Frontal cortex (tissue), 4 donors: Measurements from ENCODE around the gene MOSPD3. TPM values are rescaled to one million over a fixed set of nuclear protein-coding genes. Genes with fewer than 3 reads are reported as not detected.

Experiments
- DNase-seq, 2 donors: peaks; one replicate each; pipeline ENCODE4 v3.0.0; 2012; ENCODE audit warnings: low spot score in 2 of 2
- FAIRE-seq: peaks from 2 replicates; lab custom pipeline; 2012; peaks lifted over from hg19 to GRCh38; lab: Jason Lieb, UNC
- total RNA-seq: library from RNA; depleted of rRNA; stranded (reverse); fragments of >200 nt; gene quantifications from one replicate; pipeline ENCODE4 v1.2.3, GENCODE V29; 2014
- donor health status: control.
- donor health status: control.
- donor health status: control.

The MOSPD3 gene
- total RNA-seq, 1 donor from 2014 or later, result 9.0 TPM

DNA sequence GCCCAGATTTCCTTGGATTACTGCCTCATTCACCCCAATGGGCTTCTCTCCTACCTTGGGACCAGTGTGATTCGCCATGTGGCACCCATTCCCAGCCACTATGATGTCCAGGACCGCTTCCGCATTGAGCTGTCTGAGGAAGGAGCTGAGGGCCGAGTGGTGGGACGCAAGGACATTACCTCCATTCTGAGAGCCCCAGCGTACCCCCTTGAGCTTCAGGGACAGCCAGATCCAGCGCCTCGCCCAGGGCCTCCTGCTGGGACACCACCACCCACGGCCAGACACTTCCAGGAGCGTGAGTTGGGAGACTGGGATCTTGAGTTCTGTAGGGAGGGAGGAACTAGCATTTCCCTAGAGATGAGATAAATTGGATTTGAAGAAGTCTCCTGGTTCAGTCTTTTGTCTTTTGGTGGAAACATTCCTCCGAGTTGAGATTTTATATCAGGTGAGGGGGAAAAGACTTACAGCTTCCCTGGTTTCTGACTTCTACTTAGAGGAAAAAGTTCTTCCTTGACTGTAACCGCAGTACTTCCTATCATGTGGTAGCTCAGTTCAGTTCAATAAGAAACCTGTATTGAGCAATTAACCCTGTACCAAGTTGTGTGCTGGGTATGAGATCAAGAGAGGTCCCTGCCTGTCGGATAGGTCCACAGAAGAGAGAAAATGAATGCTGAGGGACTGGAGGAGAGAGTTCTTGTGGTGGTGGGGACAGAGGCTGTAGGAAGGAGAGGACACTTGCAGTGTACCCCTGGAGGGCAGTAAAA is 1.3 kb downstream of the MOSPD3 start:
- DNase-seq, result no peak
- FAIRE-seq, result no peak

DNA sequence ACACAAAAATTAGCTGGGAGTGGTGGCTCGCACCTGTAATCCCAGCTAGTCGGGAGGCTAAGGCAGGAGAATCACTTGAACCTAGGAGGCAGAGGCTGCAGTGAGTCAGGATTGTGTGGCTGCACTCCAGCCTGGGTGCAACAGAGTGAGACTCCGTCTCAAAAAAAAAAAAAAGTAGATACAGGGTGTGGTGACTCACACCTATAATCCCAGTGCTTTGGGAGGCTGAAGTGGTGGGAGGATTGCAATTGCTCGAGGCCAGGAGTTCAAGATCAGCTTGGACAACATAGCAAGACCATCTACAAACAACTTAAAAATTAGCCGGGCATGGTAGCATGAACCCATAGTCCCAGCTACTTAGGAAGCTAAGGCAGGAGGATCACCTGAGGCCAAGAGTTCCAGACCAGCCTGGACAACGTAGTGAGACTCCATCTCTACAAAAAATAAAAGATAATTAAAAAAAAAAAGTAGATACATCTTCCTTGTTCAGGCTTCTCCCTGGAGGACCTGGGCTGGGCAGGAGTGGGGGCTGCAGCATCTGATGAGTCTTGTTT is 2.0 kb downstream of the MOSPD3 start:
- FAIRE-seq (no peak), DNase-seq (no peak)

DNA sequence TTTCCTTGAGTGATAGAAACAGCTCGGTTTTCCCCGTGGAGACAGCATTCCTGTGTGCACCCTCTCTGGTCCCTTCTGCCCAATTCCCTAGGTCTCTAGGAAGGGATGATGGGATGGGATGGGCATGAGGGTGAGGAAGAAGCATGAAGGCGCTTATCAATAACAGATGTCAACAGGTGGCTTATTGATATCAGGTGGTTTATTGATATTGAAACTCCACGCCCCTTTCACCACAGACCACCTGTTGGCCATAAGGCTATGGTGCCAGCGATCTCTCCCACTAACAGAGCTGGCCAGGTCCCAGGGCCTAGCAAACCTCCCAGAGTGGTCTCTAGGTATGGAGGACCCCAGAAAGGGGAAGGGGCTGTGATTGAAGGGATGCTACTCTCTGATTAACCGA is 7.9 kb downstream of the MOSPD3 start:
- FAIRE-seq (no peak), DNase-seq (no peak)

DNA sequence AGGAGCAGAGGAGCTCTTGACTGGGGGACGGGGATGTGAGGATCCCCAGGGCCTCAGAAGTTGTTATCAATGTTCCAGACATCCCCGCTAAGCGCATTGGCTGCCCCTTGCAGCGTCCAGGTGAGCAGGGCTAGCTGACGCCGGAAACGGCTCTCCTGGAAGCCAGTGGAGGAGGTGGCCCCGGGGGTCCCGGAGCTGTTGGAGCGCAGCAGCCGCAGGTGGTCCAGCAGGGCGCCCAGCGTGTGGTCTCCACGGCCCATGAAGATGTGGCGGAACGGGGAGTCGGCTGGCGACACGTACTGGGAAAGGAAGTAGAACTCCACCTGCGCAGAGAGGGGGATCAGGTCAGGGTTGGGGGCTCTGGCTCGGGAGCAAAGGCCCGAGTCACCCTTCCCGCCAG is 8.5 kb downstream of the MOSPD3 start:
- no peak for FAIRE-seq
- no peak for DNase-seq

DNA sequence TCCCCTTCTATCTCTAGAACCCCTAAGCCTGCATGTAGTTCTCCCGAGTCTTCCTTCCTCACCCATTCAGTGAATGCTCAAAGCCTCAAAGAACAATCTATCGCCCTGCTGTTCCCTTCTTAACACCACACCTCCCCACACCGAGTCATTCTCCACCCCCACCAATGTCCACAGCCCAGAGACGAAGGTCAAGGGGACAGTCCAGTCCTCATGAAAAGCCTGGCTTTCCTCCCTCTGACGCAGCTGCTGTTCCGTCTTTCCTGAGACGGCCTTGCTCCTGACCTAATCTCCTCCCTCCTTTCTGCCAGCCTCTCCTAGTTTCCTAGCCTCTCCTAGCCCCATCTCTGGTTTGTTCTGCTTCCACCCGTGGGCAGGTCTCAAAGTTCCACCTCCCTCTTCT is 9.2 kb downstream of the MOSPD3 start:
- no peak for FAIRE-seq
- no peak for DNase-seq

DNA sequence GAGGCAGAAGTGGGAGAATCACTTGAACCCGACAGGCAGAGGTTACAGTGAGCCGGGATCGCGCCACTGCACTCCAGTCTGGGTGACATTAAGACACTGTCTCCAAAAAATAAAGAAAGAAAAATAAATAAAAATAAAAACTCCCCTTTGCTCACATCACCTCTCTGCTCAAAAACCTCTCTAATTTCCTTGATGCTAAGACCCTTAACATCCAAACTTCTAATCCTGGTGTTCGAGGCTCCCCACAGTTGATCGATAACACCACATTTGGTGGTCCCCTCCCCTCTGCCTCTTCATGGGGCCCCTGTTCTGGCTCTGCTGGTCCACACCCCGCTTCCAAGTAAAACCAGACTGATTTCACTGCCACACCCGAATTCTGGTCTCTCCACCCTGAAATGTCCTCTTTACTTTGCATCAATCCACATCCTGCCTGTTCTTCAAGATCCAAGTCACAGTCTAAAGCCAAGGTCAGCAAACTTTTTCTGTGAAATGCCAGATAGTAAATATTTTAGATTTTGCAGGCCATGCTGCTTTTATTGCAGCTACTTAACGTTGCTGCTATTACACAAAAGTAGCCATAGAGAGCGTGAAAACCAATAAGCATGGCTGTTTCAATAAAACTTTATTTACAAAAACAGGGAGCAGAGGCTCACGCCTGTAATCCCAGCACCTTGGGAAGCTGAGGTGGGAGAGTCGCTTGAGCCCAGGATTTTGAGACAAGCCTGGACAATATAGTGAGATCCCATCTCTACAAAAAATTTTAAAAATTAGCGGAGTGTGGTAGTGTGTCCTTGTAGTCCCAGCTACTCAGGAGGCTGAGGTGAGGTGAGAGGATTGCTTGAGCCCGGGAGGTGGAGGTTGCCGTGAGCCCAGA is 11.8 kb downstream of the MOSPD3 start:
- FAIRE-seq, result no peak
- no peak for DNase-seq

DNA sequence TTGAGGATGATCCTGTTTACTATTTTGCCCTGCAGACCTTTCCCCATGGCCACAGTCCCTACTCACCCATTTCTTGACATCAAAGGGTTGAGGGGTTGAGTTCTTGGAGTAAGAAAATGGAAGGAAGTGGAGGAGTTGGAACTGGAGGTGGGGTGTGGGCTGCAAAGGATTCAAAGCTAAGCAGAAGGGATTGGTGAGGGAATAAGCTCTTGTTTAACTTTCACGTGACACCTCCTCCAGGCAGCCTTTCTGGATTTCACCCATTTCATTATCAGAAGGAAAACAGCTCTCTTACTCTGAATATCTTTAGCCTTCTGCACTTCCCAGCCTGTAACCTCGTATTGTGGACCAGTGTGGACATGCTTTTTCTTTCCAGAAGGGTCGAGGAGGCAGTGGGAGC is 13.7 kb downstream of the MOSPD3 start:
- no peak for DNase-seq
- no peak for FAIRE-seq

DNA sequence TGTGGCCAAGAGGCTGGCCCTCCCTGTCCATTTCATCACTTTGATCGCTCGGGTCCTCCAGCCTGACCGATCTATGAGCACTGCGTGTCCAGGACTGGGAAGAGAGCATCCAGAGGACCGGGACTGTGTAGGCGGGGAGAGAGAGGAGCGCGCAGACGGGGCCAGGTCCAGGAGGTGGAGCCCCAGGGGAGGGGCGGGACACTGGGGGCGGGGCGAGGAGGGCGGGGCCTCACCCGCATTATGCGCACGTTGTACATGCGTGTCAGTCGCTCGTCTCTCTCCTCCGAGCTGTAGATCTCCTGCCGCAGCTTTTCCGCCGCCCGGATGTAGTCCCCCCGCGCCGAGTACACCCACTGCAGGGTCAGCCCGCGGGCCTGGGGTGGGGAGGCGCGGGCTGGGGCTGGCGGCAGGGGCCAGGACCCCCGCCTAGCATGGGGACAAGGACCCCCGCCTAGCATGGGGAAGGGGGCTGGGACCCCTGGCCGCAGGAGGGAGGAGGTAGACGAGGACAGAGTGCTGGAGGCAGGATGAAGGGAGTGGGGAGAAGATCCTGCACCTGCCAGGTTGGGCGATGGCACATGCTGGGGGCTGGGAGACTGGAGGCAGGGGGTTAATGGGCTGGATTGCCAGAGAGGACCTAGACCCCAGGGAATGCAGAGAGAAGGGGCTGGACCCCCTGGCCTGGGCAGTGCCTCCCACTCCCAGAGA is 14.3 kb downstream of the MOSPD3 start:
- DNase-seq, result peak; percentile 76 to 95
- FAIRE-seq, result no peak

DNA sequence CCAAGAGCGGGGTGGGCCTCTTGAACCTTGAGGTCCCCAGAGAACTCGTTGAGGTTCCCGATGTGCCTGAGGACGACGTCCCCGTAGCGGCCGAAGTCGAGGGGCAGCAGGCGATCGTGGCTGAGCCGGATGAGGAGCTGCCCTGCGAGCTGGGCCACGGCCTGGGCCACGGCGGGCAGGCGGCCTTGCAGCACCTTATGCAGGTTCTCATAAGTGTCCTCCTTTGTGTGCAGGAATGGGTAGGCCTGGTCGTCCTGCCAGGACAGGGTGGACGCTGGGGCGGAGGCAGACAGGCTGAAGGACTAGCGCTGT is 14.9 kb downstream of the MOSPD3 start:
- FAIRE-seq (no peak), DNase-seq (no peak)

DNA sequence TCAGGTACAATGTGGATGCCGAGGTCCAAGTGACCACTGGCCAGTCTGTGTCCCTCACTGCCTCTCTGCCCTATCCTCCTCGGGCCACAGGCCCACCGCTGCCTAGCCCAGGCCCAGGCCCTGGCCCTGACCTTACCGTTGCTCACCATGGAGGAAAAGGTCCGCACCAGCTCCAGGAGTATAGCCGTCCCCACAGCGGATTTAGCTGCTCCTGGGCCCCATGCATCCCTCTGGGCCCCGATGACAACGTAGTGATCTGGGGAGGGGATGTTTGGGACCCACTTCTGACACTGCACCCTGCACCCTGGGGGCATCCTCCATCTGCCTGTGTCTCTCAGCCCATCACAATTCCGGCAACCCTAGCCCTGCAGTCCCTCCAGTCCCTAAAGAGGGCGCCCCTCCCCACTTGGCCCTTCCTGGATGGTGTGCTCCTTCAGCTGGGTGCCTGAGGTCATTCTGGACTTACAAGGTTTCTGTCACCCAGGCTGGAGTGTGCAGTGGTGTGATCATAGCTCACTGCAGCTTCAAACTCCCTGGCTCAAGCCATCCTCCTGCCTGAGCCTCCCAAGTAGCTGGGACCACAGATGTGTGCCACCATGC is 16.9 kb downstream of the MOSPD3 start:
- DNase-seq (no peak), FAIRE-seq (no peak)

DNA sequence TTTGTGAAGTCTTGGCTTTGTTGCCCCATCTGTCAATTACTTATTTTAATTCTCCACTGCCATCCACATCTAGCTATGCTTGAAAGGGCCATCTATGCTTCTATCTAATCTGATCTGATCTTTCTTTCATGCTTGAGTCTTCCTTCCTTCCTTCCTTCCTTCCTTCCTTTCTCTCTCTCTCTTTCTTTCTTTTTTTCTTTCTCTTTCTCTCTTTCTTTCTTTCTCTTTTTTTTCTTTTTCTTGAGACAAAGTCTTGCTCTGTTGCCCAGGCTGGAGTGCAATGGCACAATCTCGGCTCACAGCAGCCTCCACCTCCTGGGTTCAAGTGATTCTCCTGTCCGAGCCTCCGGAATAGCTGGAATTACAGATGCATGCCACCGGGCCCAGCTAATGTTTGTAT is 17.7 kb downstream of the MOSPD3 start:
- FAIRE-seq (no peak), DNase-seq (no peak)

DNA sequence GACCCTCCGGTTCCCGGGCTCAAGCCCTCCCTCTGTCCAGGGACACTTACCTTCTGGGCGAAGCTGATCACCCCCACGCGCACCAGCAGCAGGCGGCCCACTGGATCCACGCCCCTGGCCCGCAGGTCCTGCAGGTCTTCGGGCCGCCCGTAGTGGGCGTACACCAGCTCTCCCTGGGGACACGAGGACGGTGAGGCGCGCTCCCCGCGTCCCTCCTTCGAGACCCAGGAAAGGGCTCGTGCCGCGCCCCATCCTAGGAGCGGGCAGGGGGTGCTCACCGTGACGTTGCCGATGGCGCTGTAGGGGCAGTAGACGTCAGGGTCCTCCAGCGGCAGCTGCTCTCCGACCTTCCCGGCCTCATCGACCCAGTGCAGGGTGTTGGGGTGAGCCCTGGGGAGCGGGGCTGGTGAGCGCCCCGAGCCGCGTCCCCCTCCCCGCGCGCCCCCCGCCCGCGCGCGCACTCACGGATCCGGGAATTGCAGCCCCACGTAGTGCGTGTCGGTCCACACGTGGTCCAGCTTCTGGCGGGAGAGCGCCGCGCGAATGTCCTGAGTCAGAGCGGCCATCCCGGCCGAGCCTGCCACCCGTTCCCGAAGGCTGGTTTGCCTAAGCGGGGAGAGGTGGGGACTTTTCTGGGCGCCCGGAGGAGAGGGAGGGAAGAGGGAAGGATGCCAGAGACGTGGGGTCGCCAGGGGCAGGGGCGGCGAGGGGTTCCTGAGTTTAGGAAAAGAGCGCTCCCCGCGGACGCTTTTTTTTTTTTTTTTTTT is 20.8 kb downstream of the MOSPD3 start:
- DNase-seq (peak in 1 of 2 donors; percentile 70), FAIRE-seq (no peak)

DNA sequence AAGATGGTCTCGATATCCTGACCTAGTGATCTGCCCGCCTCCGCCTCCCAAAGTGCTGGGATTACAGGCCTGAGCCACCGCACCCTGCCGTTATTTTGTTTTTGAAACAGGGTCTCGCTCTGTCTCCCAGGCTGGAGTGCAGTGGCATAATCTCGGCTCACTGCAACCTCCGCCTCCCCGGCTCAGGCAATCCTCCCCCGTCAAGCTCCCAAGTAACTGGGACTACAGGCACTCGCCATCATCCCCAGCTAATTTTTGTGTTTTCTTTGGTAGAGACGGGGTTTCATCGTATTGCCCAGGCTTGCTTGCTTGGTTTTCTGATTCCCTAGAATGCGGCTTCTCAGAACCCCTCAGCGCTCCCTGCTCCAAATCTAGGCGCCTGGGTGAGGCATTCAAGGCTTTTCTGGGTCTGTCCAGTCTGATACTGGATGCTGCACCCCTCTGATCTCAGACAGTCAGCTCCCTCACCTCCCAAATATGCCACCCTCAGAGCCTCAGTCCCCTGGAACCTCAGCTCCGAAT is 27.7 kb downstream of the MOSPD3 start:
- DNase-seq (no peak), FAIRE-seq (no peak)

DNA sequence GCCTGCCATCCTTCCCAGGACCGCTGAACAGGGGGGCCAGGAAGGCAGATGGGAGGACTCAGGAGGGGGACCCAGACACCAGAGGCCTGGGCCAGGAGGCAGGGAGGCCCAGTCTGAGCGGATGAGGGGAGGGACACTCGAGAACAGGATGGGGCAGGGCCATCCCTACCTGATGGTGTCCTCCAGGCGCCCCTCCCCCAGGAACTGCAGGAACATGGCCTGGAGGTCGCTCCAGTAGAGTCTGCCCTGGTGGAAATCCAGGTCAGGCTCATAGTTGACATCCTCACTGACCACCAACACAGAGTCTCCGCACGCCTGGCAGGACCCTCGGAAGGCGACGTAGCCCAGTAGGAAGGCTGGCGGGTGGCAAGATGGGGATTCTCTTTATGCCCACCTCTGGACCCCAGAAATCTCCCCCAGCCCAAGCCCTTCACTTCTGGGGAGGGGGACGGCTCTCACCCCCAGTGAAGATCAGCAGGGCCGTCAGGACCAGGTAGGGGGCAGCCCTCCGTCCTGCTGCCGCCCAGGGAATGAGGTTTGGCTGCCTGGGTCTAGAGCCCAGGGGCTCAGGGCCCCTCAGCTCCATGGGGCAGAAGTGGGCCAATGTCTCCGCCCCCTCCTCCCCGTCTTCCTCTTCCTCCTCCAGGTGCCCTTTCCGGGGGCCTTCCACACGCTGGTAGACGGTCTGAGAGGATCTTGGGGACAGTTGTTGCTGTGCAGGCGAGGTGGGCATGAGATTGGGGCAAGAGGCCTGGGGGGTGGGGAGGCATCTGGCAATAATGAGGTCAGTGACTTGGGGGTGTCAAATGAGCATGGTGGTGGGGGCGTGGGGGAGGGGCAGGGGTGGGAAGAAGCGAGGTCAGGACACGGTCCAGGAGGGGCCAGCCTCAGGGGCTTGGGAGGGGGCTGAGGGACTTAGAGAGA is 28.4 kb downstream of the MOSPD3 start:
- DNase-seq, result no peak
- FAIRE-seq, result no peak

DNA sequence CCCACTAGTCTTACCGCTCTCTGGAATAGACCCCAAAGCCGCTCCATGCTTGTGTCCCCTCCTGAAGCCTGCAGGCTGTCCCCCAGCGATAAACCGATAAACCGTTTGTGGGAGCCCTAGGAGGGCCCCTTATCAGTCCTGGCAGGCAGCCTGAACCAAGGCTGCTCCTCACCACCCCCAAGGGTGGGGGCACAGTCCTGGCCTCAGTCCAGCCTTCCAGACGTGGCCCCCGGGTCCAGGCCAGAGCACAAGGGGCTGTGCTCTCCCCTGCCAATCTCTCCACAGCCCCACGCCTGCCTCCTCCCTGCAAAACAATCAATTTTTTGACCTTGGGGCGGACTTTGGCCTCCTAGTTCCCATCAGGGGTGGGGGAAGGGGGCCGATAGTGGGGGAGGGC is 29.1 kb downstream of the MOSPD3 start, which contains the start of gene TFR2:
TFR2 (minus strand) TSS at position 90 of the 397 bp plus-strand sequence; CDS start at position 47, 43 bp downstream.
- FAIRE-seq, result no peak
- no peak for DNase-seq

DNA sequence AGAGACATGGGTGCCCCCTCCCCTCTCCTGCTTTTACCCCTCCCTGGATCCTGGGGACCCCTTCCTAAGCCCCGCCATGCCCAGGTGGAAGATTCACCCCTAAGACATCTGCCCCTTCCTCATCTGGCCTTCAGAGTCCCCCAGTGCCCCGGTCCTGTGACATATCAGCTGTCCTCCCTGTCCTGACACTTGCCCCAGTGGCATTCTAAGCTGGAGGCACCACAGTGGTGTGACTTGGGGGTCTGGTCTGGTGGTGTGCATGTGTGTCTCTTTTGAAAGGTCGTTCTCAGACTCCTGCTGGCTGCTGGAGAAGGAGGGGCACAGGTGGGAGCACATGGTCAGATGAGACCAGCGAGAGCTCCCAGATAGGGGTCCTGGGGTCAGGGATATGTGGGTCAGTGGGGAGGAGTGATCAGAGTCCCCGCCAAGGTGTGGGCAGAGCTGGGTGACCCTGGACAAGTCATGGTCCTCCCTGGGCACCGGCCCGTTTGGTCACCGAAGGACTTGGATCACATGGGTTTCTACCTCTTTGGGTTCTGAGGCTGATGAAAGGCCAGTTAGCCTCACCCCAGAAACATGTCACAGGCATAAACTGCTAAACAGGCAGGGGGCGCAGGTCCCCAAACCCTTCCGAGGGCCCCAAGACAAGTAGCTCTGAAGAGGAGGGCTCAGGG is 29.7 kb downstream of the MOSPD3 start:
- FAIRE-seq (no peak), DNase-seq (no peak)

DNA sequence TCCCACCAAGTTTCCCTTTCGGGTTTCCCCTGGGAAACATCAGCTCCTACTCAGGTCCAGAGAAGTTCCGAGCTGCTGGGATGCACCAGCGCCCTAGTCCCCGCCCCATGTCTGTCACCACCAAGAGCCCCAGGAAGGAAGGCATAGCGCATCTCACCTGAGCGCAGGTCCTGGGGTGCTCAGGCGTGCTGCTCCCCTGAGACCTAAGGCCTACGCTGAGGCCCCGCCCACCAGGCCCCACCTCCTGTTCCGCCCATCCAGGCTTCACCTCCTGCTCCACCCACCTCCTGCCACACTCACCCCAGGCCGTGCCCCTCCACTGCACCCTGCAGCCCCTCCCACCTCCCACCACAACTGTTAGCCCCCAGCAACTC is 30.2 kb downstream of the MOSPD3 start:
- no peak for FAIRE-seq
- no peak for DNase-seq
